ENCODE data around the gene TRIM32.

- no peak for TF ChIP-seq POLR2A (IDR thresholded peaks at IDR 0.05)
- no peak for TF ChIP-seq CTCF (IDR thresholded peaks at IDR 0.05)
Measured at GRCh38 chr9:116691607-116692006, 4.5 kb downstream of the TRIM32 start.
